Large intestine (tissue), 3 donors: ENCODE results near the gene ME2. TPM values are rescaled to one million over a fixed set of nuclear protein-coding genes. Genes with fewer than 3 reads are reported as not detected.

ENCODE experiments used
- DNase-seq, 2 donors: peaks; one replicate each; pipeline versions ENCODE4 v3.0.0 to v3.0.0-alpha.2; 2013
- H3K27ac ChIP-seq: one replicate; pipeline ENCODE4 v1.5.1; 2013; ENCODE audit warnings: low read length
- H3K27me3 ChIP-seq: 2 replicates; pipeline ENCODE4 v1.6.1; 2013; ENCODE audit warnings: low read length; ENCODE audit not compliant: control insufficient read depth, insufficient read depth
- H3K36me3 ChIP-seq: 2 replicates; pipeline ENCODE4 v1.6.1; 2013; ENCODE audit warnings: low read length; ENCODE audit not compliant: control insufficient read depth, insufficient read depth
- H3K4me1 ChIP-seq: one replicate; pipeline ENCODE4 v1.6.1; 2013; ENCODE audit warnings: low read length; ENCODE audit not compliant: control insufficient read depth, insufficient read depth
- H3K4me3 ChIP-seq: one replicate; pipeline ENCODE4 v1.5.1; 2013; ENCODE audit warnings: low read length
- H3K9me3 ChIP-seq: one replicate; pipeline ENCODE4 v1.6.1; 2013; ENCODE audit warnings: mild to moderate bottlenecking, low read depth, low read length, moderate library complexity; ENCODE audit not compliant: control insufficient read depth
- WGBS: methylation state at CpG from one replicate; pipeline ENCODE4 v1.1.5; 2013; ENCODE audit warnings: low lambda C conversion rate; ENCODE audit not compliant: insufficient coverage; 5-methylcytosine and 5-hydroxymethylcytosine counted together
- polyA plus RNA-seq: library from polyadenylated mRNA; unstranded; fragments of 120-200 nt; gene quantifications from one replicate; pipeline ENCODE4 v1.2.1, GENCODE V29; 2013

ME2 gene
- polyA plus RNA-seq, 1 donor = 50.2 TPM

DNA sequence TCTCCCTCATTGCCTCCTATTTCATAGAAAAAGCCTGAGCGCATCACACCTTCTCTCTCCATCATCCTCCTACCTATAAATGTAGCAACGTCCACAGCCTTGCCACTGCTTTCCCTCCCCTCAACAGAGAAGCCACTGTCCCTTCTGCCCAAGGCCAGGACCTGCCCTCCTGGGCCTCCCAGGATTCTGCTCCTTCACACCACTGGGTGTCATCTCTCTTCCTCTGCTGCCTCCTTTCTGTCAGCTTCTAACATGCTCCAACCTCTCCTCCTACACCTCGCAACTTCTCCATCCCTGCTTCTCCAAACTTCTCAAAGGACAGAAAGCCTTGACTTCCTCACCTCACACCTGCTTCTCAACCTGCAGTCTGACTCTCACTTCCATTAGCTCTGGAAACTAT is 21.2 kb upstream of the ME2 start:
- 92% methylated on average over 2 of the region's 3 CpGs for WGBS
- no peaks in the 10 kb centered on the region for H3K36me3 ChIP-seq
- no peak for DNase-seq
- H3K4me1 ChIP-seq = peaks cover 29% of the 10 kb centered on the region
- H3K4me3 ChIP-seq = no peak overlapping the region
- H3K27ac ChIP-seq = no peak overlapping the region
- no peaks in the 10 kb centered on the region for H3K27me3 ChIP-seq
- no peaks in the 10 kb centered on the region for H3K9me3 ChIP-seq

DNA sequence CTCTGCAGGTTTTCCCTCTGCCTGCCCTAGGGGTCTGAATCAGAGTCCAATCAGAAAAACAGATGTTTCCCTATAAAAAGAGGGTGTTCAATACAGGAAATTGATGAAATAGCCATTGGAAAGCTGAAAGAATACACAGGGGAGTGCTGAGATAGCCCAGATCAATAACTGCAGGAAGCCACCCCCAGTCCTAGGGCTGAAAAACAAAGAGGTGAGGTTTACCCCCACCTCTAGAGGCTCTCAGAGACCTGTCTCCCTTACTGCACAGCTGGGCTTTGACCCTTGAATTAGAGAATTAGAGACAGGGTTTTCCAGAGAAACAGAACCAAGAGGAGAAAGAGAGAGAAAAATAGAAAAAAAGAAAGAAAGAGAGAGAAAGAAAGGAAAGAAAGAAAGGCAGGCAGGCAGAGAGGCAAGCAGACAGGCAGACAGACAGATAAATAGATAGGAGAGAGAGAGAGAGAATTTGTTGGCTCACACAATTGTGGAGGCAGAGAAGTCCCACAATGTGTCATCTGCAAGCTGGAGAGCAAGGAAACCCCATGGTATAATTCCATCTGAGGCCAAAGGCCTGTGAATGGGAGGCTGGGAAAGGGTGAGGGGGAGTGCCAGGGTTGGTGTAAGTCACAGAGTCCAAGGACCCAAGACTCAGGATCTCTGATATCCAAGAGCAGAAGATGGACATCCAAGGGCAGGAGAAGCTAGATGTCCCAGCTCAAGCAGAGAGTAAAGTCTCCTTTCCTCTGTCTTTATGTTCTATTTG is 18.9 kb upstream of the ME2 start:
- Histone ChIP-seq H3K27ac (no peak overlapping the region), H3K9me3 (no peaks in the 10 kb centered on the region), H3K36me3 (no peaks in the 10 kb centered on the region), H3K4me1 (peaks cover 22% of the 10 kb centered on the region), H3K4me3 (no peak overlapping the region), H3K27me3 (no peaks in the 10 kb centered on the region)
- DNase-seq = peak in 1 of 2 donors; percentile 65

DNA sequence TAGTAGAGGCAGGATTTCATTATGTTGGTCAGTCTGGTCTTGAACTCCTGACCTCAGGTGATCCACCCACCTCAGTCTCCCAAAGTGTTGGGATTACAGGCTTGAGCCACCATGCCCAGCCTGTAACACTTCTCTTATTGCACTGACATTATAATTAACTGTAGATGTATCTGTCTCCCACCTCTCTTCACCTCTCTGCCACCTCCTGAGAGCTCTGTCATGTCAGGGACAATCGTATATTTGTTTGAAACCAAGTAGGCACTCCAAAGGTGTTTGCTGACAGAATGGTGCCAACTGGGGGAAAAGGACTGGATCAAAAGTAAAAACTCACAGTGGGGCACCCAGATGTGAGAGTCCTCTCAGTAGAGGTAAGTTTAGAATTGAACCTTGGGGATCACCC is 17.3 kb upstream of the ME2 start:
- no peaks in the 10 kb centered on the region for H3K27me3 ChIP-seq
- no peak overlapping the region for H3K4me3 ChIP-seq
- WGBS = no CpG with 5 or more reads among the region's 1 CpG
- H3K9me3 ChIP-seq = no peaks in the 10 kb centered on the region
- H3K27ac ChIP-seq = no peak overlapping the region
- no peaks in the 10 kb centered on the region for H3K36me3 ChIP-seq
- peaks cover 20% of the 10 kb centered on the region for H3K4me1 ChIP-seq
- no peak for DNase-seq

DNA sequence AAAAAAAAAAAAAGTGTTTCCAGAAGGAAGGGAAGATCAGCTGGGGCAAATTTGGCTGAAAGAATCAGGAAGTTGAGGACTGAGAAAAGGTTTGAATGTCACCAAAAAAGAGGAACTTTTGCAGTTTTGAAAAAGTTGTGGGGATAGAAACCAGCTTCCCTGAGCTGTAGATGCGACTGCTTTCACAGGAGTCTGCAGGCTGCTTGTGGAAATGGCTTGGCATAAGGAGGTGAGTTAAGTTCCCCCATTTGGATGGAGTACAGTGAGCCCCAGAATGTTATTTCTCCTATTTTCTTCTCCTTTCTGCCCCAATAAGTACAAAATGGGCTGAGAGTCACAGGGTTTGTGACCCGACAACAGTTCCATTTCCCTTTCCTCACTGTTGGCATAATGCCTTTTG is 16.5 kb upstream of the ME2 start:
- DNase-seq = no peak

DNA sequence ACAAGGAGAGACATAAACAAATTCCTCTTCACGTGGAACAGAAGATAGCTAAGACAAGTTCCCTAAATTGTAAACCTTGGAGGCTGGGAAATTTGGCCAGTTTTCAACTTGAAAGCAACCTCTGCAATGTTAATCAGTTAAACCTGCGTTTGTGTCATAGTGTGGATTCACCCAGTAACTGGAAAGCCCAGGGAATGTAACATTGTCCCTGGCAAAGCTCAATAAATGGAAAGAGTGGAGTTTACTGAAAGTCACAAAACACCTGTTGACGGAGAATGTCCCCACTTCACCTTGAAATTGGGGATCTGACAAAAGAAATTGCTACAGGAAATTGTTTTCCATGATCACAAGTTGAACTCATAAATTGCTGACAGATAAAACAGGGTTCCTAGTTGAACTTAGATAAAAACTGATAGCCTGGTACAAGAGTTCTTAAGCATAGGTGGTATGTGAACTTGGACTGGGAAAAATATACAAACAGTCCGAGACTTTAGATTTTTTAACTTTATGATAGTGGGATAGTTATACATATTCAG is 15.0 kb upstream of the ME2 start:
- H3K4me3 ChIP-seq = no peak overlapping the region
- 16% methylated on average over 2 of the region's 4 CpGs for WGBS

More for the DNA sequence above, 16.5 kb upstream of the ME2 start:
- H3K4me1 ChIP-seq = peaks cover 20% of the 10 kb centered on the region
- WGBS = no CpG with 5 or more reads among the region's 2 CpGs
- no peaks in the 10 kb centered on the region for H3K9me3 ChIP-seq
- no peaks in the 10 kb centered on the region for H3K36me3 ChIP-seq
- H3K27me3 ChIP-seq = no peaks in the 10 kb centered on the region
- no peak overlapping the region for H3K4me3 ChIP-seq
- H3K27ac ChIP-seq = no peak overlapping the region

DNA sequence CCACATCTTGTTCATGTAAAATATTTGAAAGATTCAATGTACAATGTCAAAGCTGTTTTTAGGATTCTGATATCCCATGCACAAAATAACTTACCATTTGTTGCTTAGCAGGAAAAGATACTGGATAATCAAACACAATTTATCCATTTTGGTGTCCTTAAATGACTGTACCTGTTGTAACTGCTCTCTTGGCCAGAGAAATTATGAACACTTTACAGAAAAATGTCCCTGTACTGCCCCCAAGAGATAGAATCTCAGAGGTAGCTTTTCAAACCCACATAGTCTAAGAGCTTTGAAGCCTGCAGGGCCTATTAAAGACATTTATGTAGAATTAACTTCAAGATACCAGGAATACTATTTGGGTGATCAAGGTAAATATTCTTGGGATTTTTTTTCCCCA is 12.2 kb upstream of the ME2 start:
- no peaks in the 10 kb centered on the region for H3K9me3 ChIP-seq
- no peak overlapping the region for H3K27ac ChIP-seq
- H3K36me3 ChIP-seq = no peaks in the 10 kb centered on the region
- no peak overlapping the region for H3K4me3 ChIP-seq
- peak in 1 of 2 donors; percentile 32 for DNase-seq
- peaks cover 10% of the 10 kb centered on the region for H3K4me1 ChIP-seq
- no peaks in the 10 kb centered on the region for H3K27me3 ChIP-seq

More for the DNA sequence above, 15.0 kb upstream of the ME2 start:
- no peaks in the 10 kb centered on the region for H3K27me3 ChIP-seq
- H3K27ac ChIP-seq = peak overlapping the region; percentile 50
- no peaks in the 10 kb centered on the region for H3K36me3 ChIP-seq
- H3K9me3 ChIP-seq = no peaks in the 10 kb centered on the region
- peak; percentile 29 to 71 for DNase-seq
- H3K4me1 ChIP-seq = peaks cover 20% of the 10 kb centered on the region

DNA sequence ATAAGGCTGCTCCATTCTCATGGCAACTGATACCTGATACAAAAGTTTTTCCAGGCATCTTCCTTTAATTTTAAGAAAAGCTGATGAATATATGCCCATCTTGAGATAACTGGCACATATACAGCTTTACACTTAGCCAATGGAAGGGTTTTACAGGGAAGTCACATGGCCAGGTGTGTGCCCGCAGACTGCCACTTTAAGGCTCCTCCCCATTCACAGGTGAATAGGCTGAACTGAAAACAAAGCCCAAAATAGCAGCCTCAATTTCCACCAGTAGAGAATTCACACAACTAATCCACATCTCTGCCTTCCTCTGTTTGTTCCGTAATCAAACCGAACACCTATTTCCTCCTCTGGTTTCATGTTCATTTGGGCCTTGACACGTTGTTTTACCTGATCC is 9.8 kb upstream of the ME2 start:
- no peak for DNase-seq
- Histone ChIP-seq H3K4me3 (no peak overlapping the region), H3K9me3 (no peaks in the 10 kb centered on the region), H3K27ac (no peak overlapping the region), H3K36me3 (no peaks in the 10 kb centered on the region), H3K27me3 (no peaks in the 10 kb centered on the region), H3K4me1 (peaks cover 6% of the 10 kb centered on the region)
- WGBS = 100% methylated on average over 2 of the region's 4 CpGs

DNA sequence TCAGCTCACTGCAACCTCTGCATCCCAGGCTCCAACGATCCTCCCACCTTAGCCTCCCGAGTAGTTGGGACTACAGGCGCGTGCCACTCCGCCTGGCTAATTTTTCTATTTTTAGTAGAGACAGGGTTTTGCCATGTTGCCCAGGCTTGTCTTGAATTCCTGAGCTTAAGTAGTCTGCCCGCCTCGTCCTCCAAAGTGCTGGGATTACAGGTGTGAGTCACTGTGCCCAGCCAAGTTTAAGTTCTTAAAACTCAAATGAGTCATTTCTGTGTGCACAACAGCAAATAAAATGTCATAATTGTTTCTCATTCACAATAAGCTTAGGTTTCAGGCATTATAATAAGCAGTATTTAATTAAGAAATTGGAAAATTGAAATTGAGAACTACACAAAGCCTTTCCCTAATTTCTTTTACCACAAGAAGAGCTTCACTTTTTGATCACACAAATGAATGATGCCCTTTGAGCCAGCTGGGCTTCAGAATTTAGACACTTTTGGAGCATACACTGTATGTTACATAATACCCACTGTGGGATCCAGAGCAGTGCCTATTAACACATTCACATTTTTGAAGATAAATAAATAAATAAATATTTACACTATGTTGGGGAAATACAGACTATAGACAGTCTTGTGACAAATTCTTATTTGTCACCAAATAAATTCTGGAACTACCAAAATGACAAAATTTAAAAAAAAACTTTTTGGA is 8.6 kb upstream of the ME2 start:
- H3K36me3 ChIP-seq = no peaks in the 10 kb centered on the region
- no CpG with 5 or more reads among the region's 7 CpGs for WGBS
- H3K27me3 ChIP-seq = no peaks in the 10 kb centered on the region
- H3K4me1 ChIP-seq = no peaks in the 10 kb centered on the region
- no peak overlapping the region for H3K27ac ChIP-seq
- H3K4me3 ChIP-seq = no peak overlapping the region
- no peaks in the 10 kb centered on the region for H3K9me3 ChIP-seq
- no peak for DNase-seq

DNA sequence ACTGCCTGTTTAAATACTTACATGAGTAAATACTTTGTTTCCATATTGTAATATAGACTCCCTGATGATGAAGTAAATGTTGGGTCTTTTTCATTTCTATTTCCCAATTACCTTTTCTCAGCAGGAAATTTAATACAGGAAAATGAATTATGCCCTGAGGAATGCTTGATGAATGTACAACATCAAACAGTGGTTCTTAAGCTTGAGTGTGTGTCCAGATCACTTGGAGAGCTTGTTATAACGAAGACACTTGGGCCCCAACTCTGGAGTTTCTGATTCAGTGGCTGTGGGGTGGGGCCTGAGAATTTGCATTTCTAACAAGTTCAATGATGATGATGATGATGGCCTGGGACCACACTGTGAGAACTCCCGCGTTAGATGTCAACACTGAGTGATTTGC is 7.1 kb upstream of the ME2 start:
- no peak for DNase-seq
- no peaks in the 10 kb centered on the region for H3K9me3 ChIP-seq
- no peak overlapping the region for H3K4me3 ChIP-seq
- no peak overlapping the region for H3K27ac ChIP-seq
- no peaks in the 10 kb centered on the region for H3K36me3 ChIP-seq
- no peaks in the 10 kb centered on the region for H3K27me3 ChIP-seq
- peaks cover under 1% of the 10 kb centered on the region for H3K4me1 ChIP-seq
- 86% methylated on average over 2 of the region's 3 CpGs for WGBS

DNA sequence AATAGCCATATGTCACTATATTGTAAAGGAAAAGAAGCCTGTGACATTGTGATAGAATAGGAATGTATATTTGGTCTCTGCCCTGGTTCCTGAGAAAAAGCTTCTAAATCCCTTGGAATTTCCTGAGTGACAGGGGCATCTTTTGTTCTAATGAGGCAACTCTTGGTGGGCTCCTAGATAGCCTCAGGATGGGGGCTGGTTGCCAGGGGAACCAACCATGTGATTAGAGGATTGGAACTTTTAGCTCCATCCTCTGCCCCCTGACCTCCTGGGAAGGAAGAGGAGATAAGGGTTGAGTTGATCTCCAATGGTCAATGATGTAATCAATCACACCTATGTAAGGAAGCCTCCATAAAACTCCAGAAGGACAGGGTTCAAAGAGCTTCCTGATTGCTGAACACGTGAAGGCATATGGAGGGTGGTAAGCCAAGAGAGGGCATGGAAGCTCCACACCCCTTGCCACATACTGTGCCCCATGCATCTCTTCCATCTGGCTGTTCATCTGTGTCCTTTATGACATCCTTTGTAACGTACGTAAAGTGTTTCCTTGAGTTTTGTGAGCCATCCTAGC is 2.9 kb upstream of the ME2 start:
- no peaks in the 10 kb centered on the region for H3K9me3 ChIP-seq
- H3K36me3 ChIP-seq = no peaks in the 10 kb centered on the region
- DNase-seq = peak; percentile 38 to 70
- H3K27ac ChIP-seq = no peak overlapping the region
- H3K4me3 ChIP-seq = no peak overlapping the region
- H3K4me1 ChIP-seq = peaks cover 12% of the 10 kb centered on the region
- no peaks in the 10 kb centered on the region for H3K27me3 ChIP-seq
- WGBS = no CpG with 5 or more reads among the region's 3 CpGs
